ENCODE results near the gene IGF1R. TPM values are rescaled to one million over a fixed set of nuclear protein-coding genes. Genes with fewer than 3 reads are reported as not detected.

IGF1R gene
- total RNA-seq, 1 experiment from 2014 or later = 125 TPM

GRCh38 chr15:98718426-98719136 is 70.2 kb downstream of the IGF1R start (continued):
- TF ChIP-seq, protein P1, sequence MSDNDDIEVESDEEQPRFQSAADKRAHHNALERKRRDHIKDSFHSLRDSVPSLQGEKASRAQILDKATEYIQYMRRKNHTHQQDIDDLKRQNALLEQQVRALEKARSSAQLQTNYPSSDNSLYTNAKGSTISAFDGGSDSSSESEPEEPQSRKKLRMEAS (CRISPR knock-in tag; IDR thresholded peaks at IDR 0.05) = no peak
- TF ChIP-seq ATF1 (CRISPR knock-in tag; IDR thresholded peaks at IDR 0.05) = no peak
- TF ChIP-seq, protein P2, sequence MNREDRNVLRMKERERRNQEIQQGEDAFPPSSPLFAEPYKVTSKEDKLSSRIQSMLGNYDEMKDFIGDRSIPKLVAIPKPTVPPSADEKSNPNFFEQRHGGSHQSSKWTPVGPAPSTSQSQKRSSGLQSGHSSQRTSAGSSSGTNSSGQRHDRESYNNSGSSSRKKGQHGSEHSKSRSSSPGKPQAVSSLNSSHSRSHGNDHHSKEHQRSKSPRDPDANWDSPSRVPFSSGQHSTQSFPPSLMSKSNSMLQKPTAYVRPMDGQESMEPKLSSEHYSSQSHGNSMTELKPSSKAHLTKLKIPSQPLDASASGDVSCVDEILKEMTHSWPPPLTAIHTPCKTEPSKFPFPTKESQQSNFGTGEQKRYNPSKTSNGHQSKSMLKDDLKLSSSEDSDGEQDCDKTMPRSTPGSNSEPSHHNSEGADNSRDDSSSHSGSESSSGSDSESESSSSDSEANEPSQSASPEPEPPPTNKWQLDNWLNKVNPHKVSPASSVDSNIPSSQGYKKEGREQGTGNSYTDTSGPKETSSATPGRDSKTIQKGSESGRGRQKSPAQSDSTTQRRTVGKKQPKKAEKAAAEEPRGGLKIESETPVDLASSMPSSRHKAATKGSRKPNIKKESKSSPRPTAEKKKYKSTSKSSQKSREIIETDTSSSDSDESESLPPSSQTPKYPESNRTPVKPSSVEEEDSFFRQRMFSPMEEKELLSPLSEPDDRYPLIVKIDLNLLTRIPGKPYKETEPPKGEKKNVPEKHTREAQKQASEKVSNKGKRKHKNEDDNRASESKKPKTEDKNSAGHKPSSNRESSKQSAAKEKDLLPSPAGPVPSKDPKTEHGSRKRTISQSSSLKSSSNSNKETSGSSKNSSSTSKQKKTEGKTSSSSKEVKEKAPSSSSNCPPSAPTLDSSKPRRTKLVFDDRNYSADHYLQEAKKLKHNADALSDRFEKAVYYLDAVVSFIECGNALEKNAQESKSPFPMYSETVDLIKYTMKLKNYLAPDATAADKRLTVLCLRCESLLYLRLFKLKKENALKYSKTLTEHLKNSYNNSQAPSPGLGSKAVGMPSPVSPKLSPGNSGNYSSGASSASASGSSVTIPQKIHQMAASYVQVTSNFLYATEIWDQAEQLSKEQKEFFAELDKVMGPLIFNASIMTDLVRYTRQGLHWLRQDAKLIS (CRISPR knock-in tag; IDR thresholded peaks at IDR 0.05; ENCODE audit: borderline replicate concordance) = no peak
- TF ChIP-seq FOXJ3 (CRISPR knock-in tag; IDR thresholded peaks at IDR 0.05; ENCODE audit: borderline replicate concordance) = no peak
- TF ChIP-seq, protein P3, sequence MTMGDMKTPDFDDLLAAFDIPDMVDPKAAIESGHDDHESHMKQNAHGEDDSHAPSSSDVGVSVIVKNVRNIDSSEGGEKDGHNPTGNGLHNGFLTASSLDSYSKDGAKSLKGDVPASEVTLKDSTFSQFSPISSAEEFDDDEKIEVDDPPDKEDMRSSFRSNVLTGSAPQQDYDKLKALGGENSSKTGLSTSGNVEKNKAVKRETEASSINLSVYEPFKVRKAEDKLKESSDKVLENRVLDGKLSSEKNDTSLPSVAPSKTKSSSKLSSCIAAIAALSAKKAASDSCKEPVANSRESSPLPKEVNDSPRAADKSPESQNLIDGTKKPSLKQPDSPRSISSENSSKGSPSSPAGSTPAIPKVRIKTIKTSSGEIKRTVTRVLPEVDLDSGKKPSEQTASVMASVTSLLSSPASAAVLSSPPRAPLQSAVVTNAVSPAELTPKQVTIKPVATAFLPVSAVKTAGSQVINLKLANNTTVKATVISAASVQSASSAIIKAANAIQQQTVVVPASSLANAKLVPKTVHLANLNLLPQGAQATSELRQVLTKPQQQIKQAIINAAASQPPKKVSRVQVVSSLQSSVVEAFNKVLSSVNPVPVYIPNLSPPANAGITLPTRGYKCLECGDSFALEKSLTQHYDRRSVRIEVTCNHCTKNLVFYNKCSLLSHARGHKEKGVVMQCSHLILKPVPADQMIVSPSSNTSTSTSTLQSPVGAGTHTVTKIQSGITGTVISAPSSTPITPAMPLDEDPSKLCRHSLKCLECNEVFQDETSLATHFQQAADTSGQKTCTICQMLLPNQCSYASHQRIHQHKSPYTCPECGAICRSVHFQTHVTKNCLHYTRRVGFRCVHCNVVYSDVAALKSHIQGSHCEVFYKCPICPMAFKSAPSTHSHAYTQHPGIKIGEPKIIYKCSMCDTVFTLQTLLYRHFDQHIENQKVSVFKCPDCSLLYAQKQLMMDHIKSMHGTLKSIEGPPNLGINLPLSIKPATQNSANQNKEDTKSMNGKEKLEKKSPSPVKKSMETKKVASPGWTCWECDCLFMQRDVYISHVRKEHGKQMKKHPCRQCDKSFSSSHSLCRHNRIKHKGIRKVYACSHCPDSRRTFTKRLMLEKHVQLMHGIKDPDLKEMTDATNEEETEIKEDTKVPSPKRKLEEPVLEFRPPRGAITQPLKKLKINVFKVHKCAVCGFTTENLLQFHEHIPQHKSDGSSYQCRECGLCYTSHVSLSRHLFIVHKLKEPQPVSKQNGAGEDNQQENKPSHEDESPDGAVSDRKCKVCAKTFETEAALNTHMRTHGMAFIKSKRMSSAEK (CRISPR knock-in tag; IDR thresholded peaks at IDR 0.05; ENCODE audit: borderline replicate concordance) = no peak

DNA sequence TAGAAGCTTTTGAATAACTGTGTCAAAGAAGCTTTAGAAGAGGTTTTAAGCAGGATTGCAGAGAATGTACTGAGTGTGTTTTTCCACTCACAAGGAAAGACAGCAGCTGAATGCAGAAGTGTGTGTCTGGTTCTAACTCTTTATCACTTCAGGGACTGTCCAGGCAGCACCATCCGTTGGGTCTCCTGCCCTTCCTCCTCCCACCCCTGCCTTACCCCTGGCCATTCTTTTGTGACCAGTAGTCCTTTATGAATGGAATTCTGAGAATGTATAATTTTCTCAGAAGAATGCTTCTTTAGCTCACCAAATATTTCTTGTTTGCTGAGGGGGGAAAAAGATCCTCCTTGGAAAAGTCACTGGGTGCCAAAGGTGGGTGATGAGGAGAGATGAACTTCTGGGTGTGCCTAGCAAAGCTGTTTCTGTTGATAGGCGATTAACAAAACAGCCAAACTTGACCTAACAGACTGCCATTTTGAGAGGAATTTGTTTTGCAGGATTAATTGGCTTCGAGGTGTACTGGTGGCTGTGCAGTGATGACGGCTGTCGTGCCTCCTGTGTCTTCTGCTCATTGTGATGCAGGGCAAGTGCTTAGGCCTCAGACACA is 70.9 kb downstream of the IGF1R start:
- DNase-seq (ENCODE audit: low spot score) (no peak), ATAC-seq (no peak)
- H3K27ac Mint-ChIP-seq = peak overlapping the region; percentile 88
- H3K27me3 Mint-ChIP-seq (ENCODE audit: low read depth) = no peaks in the 10 kb centered on the region
- POLR2A ChIA-PET = interaction anchor here (1.6 kb wide), 1 partner anchor 26 kb away, joined by 3 read pairs; no protein-coding TSS in a partner anchor
- CTCF ChIA-PET = interaction anchor here (0.6 to 2.0 kb wide), 5 partner anchors 14 to 132 kb away, joined by 3 to 5 read pairs (median 4); no protein-coding TSS in a partner anchor
- 0 out of 2 replicates have a peak, but pooled peaks cover 3% of the 10 kb centered on the region for H3K36me3 Mint-ChIP-seq
- H3K4me1 Mint-ChIP-seq = peaks cover 90% of the 10 kb centered on the region
- TF ChIP-seq CREB1 (CRISPR knock-in tag; IDR thresholded peaks at IDR 0.05) (no peak), SMAD4 (CRISPR knock-in tag; IDR thresholded peaks at IDR 0.05) (no peak), ELF4 (CRISPR knock-in tag; IDR thresholded peaks at IDR 0.05; ENCODE audit: low read depth) (no peak), NFATC4 (CRISPR knock-in tag; IDR thresholded peaks at IDR 0.05) (no peak), PRRX2 (CRISPR knock-in tag; IDR thresholded peaks at IDR 0.05) (no peak), ATF6 (CRISPR knock-in tag; IDR thresholded peaks at IDR 0.05) (no peak)
- TF ChIP-seq, protein P2 (CRISPR knock-in tag; IDR thresholded peaks at IDR 0.05; ENCODE audit: borderline replicate concordance) = no peak
- TF ChIP-seq, protein P4, sequence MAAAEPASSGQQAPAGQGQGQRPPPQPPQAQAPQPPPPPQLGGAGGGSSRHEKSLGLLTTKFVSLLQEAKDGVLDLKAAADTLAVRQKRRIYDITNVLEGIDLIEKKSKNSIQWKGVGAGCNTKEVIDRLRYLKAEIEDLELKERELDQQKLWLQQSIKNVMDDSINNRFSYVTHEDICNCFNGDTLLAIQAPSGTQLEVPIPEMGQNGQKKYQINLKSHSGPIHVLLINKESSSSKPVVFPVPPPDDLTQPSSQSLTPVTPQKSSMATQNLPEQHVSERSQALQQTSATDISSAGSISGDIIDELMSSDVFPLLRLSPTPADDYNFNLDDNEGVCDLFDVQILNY (CRISPR knock-in tag; IDR thresholded peaks at IDR 0.05) = no peak
- no peaks in the 10 kb centered on the region for H3K9me3 Mint-ChIP-seq
- peak overlapping the region; percentile 32 for H3K4me3 Mint-ChIP-seq

Measured in WTC11 (cell line).